Cardiac septum (tissue), 1 donor: ENCODE measurements around the gene TTC34. TPM values are rescaled to one million over a fixed set of nuclear protein-coding genes. Genes with fewer than 3 reads are reported as not detected.
A peak's percentile ranks its signal among the peaks of the same experiment; 100 is the strongest.

Source experiments
- DNase-seq: peaks from one replicate; pipeline ENCODE4 v3.0.0-alpha.2; 2020; ENCODE audit warnings: low spot score
- intact Hi-C: fragments of 100-400 bp; cut with DNase I; formaldehyde crosslinking; loops from one replicate; pipeline ENCODE4 v1.14.0; 2022
- total RNA-seq: library from RNA; stranded (reverse); fragmentation: NEBNext Ultra II Directional; extraction: Animal tissue kit (Norgen Biotek cat#: 25700); gene quantifications from one replicate; pipeline ENCODE4 v1.2.1, GENCODE V29; 2021
- donor health status: DM: no; HTN: no; CAD: no.

TTC34 gene
- total RNA-seq, 1 donor from 2014 or later: 0.35 TPM

DNA sequence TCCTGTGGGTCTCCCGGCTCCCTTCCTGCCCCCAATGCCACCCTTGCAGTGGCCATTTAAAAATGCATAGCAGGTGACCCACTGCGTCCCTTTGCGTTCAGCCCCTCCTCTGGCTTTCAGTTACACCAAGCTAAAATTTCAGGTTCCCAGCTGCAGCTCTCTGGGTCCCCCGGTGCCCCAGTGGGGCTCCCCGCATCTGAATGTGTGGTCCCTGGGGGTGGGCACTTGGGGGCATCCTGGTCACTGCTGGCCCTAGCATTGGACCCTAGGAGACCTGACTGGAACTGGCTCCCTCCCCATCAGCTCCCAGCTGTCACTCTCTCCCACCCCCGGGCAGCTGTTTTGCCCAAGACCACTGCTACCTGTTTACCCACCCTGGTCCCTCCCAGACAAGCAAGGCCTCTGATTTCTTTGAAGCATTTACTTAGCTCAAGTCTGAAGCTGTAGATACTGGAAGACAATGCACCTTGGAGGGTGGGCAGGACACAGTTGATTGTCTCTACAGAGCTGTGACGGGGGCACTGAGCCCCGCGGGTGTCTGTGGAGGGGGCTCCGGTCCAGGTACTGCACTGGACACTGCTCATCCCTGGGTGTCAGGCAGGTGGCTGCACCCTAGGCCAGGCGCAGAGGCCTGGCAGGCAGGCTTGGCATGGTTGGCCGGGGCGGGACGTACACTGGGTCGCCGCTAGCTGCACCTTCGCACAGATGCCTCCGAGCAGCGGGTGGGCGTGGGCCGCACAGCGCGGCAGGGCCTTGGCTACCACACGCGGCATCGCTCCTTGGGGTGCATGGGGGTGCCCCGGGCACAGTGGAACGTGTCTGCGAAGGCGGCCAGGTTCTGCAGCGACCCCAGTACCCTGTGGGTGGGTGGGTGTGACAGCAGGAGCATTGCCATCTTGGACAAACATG, 211.0 kb downstream of the TTC34 start:
- DNase-seq: no peak

DNA sequence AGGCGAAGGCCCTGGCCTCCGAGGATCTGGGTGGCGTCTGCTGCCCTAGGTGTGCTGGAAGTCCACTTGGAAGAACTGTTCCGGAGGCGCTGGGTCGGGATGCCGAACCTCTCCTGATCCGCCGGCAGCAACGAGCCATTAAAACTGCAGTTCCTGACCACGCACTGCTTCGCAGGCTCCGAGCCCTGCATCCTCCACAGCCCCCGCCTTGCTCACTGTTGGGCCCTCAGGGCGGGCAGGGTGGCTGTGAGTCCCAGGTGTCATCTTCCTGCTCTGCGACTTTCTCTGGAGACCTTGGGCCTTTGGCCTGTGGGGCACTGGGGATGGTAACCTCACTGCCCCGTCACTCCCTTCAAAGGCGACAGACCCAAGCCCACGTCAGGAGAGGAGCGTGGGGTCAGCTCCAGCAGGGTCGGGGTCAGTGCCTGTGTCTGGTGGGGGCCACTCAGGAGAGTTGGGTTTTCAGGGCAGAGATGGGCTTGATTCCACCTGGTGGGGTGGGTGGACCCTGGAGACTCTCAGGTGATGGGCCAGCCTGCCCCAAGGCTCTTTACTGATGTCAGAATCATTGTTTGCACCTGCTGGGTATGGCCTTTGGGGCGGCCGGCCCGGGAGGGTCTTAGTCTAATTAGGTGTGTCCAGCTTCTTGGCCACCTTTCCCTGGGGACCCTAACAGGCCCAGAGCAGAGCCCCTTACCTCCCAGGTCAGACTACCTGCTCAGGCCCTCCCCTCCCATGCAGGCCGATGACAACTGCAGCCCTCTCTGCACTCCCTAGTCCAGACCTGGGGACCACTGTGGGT, 211.9 kb downstream of the TTC34 start:
- DNase-seq: no peak
- intact Hi-C loops: loop anchor here (5.0 to 10.0 kb wide), 4 partner anchors 53 to 1035 kb away; partner anchors contain the start of genes PANK4, PEX10 and TPRG1L

More for the DNA sequence above, 211.0 kb downstream of the TTC34 start:
- intact Hi-C loops: no loop called here

DNA sequence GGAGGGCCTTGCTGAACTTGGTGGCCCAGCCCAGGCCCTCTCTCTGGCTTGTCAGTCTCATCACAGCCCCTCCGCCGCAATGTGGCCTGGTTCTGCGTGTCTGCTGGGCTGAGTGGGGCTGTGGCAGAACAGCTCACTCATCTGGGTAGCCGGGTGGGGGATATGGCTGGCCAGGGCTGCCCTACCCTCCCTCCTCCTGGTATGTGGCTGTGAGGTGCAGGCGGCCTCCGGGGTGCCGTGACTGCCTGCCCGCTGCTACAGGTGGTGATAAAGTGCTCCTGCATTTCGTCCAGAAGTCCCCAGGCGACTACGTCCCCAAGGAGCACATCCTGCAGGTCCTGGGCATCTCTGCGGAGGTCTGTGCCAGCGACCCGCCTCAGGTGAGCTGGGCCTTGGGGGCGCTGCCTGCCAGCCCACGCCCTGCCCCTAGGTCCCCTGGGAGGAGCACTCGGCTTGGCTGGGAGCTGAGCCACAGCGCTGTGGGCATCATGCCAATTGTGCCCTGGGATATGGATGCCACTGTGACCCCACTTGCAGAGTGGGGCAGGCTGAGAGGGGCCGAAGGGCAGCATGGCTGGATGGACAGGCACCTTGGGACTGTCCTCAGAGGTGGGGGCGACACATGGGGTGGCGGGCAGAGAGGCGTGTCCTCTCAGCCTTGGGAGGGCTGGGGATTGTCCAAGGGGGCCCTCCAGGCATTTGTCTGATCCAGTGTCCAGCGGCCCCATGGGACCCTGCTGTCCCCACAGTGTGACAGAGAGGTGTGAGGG, 212.6 kb downstream of the TTC34 start:
- intact Hi-C loops: loop anchor here (5.0 to 10.0 kb wide), 4 partner anchors 53 to 1036 kb away; partner anchors contain the start of genes PANK4, PEX10 and TPRG1L
- no peak for DNase-seq

DNA sequence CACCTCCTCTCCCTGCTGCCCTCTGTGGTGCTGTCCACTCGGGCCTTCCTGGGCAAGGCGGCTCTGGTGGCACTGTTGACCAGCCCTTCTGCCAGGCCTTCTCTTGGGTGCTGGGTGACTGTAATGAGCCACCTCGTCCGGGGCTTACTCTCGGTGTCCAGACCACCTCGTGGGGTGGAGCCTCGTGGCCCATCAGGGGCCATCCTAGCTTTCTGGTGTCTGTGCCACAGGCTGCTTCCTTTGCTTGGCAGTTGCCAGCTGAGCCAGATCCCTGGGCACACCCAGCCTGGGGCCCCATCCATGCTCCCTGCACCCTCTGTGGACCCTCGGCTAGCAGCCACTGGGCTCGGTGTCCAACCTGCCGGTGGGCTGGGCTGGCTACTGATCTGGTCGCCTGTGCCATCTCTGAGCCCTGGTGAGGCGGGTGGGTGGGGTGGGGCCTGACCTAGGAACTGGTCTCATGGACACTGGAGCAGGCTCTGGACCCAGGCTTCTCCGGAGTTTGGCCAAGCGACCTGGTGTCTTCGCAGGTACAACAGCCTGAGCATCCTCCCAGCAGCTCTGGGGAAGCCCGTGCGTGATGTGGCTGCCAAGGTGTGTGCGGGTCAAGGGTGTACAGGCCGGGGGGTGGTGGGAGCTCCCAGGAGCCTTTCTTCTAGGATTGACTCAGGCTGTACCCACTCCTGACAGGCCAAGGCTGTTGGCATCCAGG, 213.5 kb downstream of the TTC34 start:
- no peak for DNase-seq
- intact Hi-C loops: loop anchor here (2.0 to 10.0 kb wide), 5 partner anchors 39 to 1037 kb away; partner anchors contain the start of genes PANK4, PEX10 and TPRG1L

DNA sequence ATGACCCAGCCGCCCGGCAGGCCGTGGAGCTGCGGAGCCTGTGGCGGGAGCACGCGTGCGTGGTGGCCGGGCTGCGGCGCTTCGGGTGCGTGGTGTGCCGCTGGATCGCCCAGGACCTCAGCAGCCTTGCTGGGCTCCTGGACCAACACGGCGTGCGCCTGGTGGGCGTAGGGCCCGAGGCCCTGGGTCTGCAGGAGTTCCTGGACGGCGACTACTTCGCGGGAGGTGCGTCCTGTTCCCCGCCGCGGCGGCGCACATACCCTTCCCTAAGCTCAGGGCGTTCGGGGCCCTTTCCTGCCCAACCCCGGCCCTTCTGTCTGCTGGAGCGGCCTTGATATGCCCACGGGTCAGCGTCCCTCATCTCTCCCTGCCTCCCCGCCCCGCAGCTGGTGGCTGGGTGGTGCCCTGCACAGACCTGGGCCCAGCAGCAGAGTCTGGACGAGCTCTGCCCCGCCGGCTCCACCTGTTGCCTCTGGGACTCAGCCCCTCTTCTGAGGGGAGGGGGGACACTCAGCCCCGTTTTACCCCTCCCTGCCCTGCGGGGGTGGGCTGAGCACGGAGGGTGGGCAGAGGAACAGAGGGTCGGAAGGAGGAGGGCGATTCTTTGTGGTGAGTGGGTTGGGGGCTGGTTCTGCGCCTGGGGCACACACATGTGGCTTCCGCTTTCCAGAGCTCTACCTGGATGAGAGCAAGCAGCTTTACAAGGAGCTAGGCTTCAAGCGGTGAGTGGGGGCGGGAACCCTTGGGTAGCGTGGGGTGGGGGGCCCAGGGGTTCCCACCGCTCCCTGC, 214.2 kb downstream of the TTC34 start:
- intact Hi-C loops: loop anchor here (2.0 to 10.0 kb wide), 5 partner anchors 38 to 1038 kb away; partner anchors contain the start of genes PANK4, PEX10 and TPRG1L
- no peak for DNase-seq

DNA sequence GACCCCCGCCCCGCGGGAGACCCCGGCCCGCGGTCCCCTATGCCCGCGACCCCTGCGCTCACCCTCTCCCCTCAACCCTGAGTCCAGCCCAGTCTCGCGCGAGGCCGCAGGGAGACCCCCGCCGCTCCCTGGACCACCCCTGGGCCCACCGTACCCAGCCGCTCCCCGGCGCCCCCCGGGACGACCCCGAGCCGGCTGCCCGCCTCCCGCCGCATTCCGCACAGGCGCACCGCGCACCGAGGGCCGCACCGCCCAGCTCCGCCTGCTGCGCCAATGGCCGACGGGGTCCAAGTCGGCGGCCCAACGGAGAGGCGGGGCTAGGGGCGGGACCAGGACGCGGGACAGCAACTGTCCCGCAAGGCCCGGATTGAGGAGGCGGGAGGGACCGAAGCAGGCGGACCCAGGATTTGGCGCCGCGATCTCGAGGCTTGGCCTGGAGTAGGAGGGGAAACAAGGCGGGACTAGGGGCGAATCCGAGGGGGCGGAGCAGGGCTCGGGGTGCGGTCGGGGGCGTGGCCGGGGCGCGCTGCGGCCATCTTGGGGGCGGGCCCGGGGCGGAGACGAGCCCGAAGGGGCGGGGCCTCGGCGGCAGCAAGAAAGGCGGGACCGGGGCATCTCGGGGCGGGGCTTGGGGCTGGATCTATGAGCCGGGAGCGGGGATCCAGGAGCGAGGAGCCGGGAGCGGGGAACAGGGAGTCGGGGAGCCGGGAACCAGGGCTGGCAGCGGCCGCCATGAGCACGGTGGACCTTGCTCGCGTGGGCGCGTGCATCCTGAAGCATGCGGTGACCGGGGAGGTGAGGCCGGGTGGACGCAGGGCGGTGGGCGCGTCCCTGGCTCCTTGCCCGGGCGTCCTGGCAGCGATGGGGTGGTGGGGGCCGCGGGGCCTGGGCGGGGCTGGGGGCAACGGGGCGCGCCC, 215.1 kb downstream of the TTC34 start, which contains the start of gene PRXL2B:
PRXL2B (plus strand) TSS at position 624 of the 917 bp plus-strand sequence; CDS start at position 733, 109 bp downstream.
- DNase-seq: peak; percentile 100
- intact Hi-C loops: loop anchor here (2.0 to 10.0 kb wide), 5 partner anchors 38 to 1038 kb away; partner anchors contain the start of genes PANK4, PEX10 and TPRG1L

Other genes starting within 250 kb of the TTC34 start
- gene TNFRSF14, start 245.3 kb downstream of the TTC34 start, total RNA-seq: 13.8 TPM
- 3.4 TPM for gene PRXL2B, start 214.9 kb downstream of the TTC34 start, total RNA-seq
- not detected for gene MMEL1, start 168.7 kb downstream of the TTC34 start, total RNA-seq
- gene ACTRT2, start 219.8 kb upstream of the TTC34 start, total RNA-seq: not detected